ENCODE results near the gene ZBTB4.

DNA sequence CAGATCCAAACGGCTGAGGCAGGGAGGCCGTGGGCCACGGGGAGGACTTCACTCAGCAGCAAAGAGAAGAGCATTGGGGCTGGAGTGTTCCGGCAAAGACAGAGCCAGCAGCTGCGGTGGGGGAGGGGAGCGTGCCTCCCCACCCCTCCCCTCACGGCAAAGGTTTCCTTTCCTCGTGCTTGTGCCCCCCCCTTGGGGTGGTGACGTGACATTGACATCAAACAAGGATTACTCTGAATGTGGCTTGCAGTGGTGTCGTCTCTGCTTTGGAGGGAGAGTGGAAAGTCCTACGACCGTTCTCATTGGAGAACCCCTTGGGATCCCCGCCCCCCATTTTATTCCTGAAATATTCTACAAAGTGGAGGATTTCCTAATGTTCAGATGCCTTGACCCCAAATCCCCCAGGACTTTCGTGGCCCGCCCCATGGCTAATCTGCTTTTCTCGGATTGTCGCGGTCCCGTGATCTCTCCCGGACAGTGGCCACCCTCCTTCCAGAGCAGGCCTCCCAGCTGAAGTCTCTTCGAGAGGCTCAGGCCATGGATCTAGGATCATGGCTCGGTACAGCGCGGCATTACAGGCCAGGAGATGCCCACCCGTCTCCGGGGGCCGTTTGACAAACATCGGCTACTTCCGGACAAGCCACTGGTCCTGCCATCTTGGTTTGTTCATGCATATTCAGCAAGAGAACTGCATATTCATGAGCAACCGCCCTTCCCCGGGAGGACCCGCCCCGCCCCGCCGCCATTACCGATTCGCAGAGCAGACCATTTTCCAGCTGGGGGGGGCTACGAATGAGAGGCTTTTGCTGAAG lies 4.0 kb upstream of the ZBTB4 start:
- TF ChIP-seq, protein P1, sequence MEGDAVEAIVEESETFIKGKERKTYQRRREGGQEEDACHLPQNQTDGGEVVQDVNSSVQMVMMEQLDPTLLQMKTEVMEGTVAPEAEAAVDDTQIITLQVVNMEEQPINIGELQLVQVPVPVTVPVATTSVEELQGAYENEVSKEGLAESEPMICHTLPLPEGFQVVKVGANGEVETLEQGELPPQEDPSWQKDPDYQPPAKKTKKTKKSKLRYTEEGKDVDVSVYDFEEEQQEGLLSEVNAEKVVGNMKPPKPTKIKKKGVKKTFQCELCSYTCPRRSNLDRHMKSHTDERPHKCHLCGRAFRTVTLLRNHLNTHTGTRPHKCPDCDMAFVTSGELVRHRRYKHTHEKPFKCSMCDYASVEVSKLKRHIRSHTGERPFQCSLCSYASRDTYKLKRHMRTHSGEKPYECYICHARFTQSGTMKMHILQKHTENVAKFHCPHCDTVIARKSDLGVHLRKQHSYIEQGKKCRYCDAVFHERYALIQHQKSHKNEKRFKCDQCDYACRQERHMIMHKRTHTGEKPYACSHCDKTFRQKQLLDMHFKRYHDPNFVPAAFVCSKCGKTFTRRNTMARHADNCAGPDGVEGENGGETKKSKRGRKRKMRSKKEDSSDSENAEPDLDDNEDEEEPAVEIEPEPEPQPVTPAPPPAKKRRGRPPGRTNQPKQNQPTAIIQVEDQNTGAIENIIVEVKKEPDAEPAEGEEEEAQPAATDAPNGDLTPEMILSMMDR (IDR thresholded peaks at IDR 0.05) = no peak
- peak in 1 of 2 donors; percentile 60 for TF ChIP-seq POLR2A (IDR thresholded peaks at IDR 0.05)

Measured in vagina (tissue), 2 donors.